ENCODE results near the gene CASZ1.

CASZ1 gene

DNA sequence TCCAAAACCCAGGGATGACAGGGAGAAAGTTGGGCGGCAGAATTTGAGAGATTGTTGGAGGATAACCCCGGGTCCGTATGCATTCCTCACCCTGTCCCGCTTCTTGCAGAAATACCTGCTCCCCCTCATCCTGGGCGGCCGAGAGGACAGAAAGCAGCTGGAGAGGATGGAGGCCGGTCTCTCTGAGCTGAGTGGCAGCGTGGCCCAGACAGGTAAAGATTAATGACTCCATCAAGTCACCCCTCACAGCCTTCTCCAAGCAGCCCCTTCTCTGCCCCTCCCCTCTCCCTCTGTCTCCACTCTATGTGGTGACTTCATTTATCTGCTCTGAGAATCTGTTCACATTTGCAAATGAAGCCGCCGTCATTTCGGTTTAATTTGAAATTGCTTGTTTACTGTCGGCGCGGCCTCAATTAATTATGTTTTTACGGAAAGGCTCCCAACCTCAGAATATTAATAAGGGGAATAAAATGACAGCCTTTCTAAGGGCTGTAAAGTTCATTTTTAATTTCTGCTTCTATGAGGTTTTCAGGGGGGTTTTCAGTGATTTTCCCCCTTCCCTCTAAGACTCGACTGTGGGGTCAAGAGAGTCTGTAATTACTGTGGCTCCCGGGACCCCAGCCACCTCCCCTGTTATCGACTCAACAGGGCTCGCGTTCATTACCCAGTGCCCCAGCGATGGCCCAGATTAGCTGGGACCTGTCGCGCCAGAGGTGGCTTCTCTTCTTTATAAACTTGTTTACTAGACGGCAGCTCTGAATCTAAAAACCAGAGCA lies 173.3 kb downstream of the CASZ1 start:
- H3K4me3 ChIP-seq (ENCODE audit: insufficient read length, low read depth): no peak overlapping the region
- TF ChIP-seq SUZ12 (IDR thresholded peaks at IDR 0.05; ENCODE audit: extremely low read depth, insufficient read depth, insufficient read length) (no peak), ZNF274 (IDR thresholded peaks at IDR 0.05; ENCODE audit: low read depth, low read length) (no peak), YY1 (IDR thresholded peaks at IDR 0.05; ENCODE audit: insufficient read depth, insufficient read length) (no peak)
- peaks cover 24% of the 10 kb centered on the region for H3K36me3 ChIP-seq (ENCODE audit: insufficient read depth, insufficient read length, low read length)
- H3K27me3 ChIP-seq (ENCODE audit: insufficient read depth, insufficient read length): no peaks in the 10 kb centered on the region
- H3K9me3 ChIP-seq (ENCODE audit: insufficient read depth, low read length): no peaks in the 10 kb centered on the region
- H3K4me1 ChIP-seq (ENCODE audit: insufficient read depth, insufficient read length): no peaks in the 10 kb centered on the region
- no peak overlapping the region for H3K9ac ChIP-seq (ENCODE audit: insufficient read length, low read depth)
- DNase-seq (ENCODE audit: low read depth, low spot score): no peak

DNA sequence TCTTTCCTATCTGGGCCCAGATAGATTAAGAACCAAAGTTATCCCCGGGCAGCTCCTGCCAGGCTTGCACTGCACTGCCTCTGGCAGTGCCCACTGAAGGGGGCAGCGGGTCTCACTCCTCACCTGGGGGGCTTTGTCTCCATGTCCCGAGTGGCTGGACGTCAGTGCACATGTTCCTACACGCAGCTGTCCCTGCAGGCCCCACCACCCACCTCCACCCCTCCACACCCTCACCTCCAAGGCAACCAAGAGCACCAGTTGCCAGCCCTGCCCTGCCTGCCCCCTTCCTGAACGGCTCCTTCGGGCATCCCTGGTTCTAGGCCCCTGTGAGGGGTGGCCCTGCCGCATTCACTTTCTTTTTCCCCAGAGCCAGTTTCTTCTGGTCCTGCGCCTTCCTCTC lies 174.5 kb downstream of the CASZ1 start:
- H3K9me3 ChIP-seq (ENCODE audit: insufficient read depth, low read length): no peaks in the 10 kb centered on the region
- peaks cover 18% of the 10 kb centered on the region for H3K36me3 ChIP-seq (ENCODE audit: insufficient read depth, insufficient read length, low read length)
- H3K27me3 ChIP-seq (ENCODE audit: insufficient read depth, insufficient read length): no peaks in the 10 kb centered on the region
- no peak overlapping the region for H3K9ac ChIP-seq (ENCODE audit: insufficient read length, low read depth)
- no peaks in the 10 kb centered on the region for H3K4me1 ChIP-seq (ENCODE audit: insufficient read depth, insufficient read length)
- DNase-seq (ENCODE audit: low read depth, low spot score): no peak
- TF ChIP-seq YY1 (IDR thresholded peaks at IDR 0.05; ENCODE audit: insufficient read depth, insufficient read length): no peak
- no peak overlapping the region for H3K4me3 ChIP-seq (ENCODE audit: insufficient read length, low read depth)

DNA sequence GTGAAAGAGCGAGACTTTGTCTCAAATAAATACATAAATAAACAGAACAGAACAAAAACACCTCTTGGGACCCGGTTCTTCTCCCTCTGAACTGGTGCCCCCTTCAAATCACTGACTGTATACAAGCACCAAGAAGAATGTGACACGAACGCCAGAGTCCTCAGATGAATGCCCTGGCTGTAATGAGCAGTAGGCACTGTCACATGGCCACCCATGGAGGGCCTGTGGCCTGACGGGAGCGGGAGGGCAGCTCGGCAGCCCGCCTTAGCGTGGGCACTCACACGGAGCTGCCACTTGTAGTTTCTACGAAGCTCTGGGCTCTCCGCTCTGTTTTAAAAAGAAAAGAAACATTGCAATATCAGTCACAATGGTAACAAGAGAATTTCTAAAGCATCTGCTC lies 175.7 kb downstream of the CASZ1 start:
- Histone ChIP-seq H3K36me3 (ENCODE audit: insufficient read depth, insufficient read length, low read length) (peaks cover 18% of the 10 kb centered on the region), H3K4me3 (ENCODE audit: insufficient read length, low read depth) (no peak overlapping the region), H3K4me1 (ENCODE audit: insufficient read depth, insufficient read length) (peaks cover 4% of the 10 kb centered on the region), H3K9ac (ENCODE audit: insufficient read length, low read depth) (no peak overlapping the region), H3K27me3 (ENCODE audit: insufficient read depth, insufficient read length) (no peaks in the 10 kb centered on the region), H3K9me3 (ENCODE audit: insufficient read depth, low read length) (no peaks in the 10 kb centered on the region)
- TF ChIP-seq YY1 (IDR thresholded peaks at IDR 0.05; ENCODE audit: insufficient read depth, insufficient read length) (no peak), ZNF274 (IDR thresholded peaks at IDR 0.05; ENCODE audit: low read depth, low read length) (no peak), SUZ12 (IDR thresholded peaks at IDR 0.05; ENCODE audit: extremely low read depth, insufficient read depth, insufficient read length) (no peak)
- no peak for DNase-seq (ENCODE audit: low read depth, low spot score)

DNA sequence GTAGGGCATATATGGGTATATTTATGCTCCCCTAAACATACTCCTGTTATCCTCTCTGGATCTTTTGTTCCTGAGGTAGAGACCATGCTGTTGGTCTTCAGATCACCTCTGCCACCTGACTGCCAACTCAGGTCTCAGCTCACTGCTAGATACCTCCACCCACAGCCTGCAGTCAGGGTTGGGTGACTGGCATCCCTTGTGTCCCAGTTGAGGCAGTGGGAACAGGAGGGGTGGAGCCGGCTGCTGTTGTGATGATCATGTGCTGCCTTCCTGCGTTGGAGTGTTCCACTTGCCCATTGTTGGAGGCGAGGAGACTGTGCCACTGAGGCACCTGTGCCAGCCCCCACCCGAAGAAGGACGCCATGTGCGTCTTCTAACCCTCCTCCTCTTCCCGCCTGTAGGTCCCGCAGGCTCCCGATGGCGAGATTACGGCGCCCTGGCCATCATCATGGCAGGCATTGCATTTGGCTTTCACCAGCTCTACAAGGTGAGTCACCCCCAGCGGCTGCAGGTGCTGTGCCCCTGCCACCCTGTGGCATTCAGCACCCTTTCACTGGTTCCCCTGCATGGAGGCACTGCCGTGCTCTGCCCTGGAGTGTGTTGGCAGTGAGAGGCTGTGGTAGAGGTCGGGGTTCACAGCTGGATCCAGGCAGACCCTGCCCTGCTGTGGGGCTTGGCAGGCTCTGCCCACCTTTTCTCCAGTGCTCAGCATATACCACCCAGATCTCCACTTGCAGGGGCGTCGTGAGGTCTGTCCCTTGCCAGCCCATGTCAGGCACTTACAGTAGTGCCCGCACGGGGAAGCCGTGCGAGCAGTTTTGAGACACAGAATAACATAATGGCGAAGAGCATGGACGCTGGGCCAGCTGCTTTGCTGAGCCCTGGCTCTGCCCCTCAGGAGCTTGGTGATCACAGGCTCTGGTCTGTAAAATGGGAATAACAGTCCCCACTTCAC lies 178.2 kb downstream of the CASZ1 start:
- Histone ChIP-seq H3K36me3 (ENCODE audit: insufficient read depth, insufficient read length, low read length) (peaks cover 4% of the 10 kb centered on the region), H3K9ac (ENCODE audit: insufficient read length, low read depth) (no peak overlapping the region), H3K9me3 (ENCODE audit: insufficient read depth, low read length) (no peaks in the 10 kb centered on the region), H3K4me3 (ENCODE audit: insufficient read length, low read depth) (no peak overlapping the region), H3K27me3 (ENCODE audit: insufficient read depth, insufficient read length) (no peaks in the 10 kb centered on the region), H3K4me1 (ENCODE audit: insufficient read depth, insufficient read length) (peaks cover 10% of the 10 kb centered on the region)
- DNase-seq (ENCODE audit: low read depth, low spot score): no peak
- TF ChIP-seq ZNF274 (IDR thresholded peaks at IDR 0.05; ENCODE audit: low read depth, low read length) (no peak), YY1 (IDR thresholded peaks at IDR 0.05; ENCODE audit: insufficient read depth, insufficient read length) (no peak), SUZ12 (IDR thresholded peaks at IDR 0.05; ENCODE audit: extremely low read depth, insufficient read depth, insufficient read length) (no peak)

DNA sequence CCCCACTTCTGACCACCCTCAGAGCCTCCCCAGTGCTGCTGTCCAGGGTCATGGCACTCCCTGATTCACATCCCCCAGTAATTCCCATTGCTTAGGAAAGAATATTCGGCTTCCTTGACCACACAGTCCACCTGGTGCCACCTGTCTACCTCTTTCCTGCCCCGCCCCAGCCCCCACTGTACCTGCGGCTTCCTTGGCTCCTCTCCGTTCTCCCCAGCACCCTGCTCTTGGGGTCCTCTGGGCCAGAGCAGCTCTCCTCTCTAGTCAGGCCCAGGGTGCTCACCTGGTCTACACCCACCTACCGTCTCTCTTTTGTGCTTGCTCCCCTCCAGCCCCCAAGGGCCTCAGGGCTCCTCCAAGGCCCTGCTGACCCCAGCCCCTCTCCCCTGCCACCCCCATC lies 179.1 kb downstream of the CASZ1 start:
- Histone ChIP-seq H3K9me3 (ENCODE audit: insufficient read depth, low read length) (no peaks in the 10 kb centered on the region), H3K9ac (ENCODE audit: insufficient read length, low read depth) (no peak overlapping the region), H3K4me1 (ENCODE audit: insufficient read depth, insufficient read length) (peaks cover 10% of the 10 kb centered on the region), H3K27me3 (ENCODE audit: insufficient read depth, insufficient read length) (no peaks in the 10 kb centered on the region), H3K4me3 (ENCODE audit: insufficient read length, low read depth) (no peak overlapping the region), H3K36me3 (ENCODE audit: insufficient read depth, insufficient read length, low read length) (peaks cover 4% of the 10 kb centered on the region)
- DNase-seq (ENCODE audit: low read depth, low spot score): no peak
- TF ChIP-seq SUZ12 (IDR thresholded peaks at IDR 0.05; ENCODE audit: extremely low read depth, insufficient read depth, insufficient read length): no peak

DNA sequence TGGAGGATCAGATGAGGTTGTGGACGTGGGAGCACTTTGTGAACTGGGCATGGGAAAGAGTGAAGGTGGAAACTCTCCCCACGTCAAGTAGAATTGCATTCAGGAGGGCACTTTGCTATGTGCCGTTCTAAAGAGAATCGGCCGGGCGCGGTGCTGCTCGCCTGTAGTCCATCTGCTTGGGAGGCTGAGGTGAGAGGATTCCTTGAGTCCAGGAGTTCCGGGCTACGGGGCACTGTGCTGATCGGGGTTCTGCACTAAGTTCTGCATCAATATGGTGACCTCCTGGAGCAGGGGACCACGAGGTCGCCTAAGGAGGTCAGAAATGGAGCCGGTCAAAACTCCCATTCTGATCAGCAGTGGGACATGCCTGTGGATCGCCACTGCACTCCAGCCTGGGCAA lies 179.8 kb downstream of the CASZ1 start:
- Histone ChIP-seq H3K4me1 (ENCODE audit: insufficient read depth, insufficient read length) (peaks cover 10% of the 10 kb centered on the region), H3K36me3 (ENCODE audit: insufficient read depth, insufficient read length, low read length) (peaks cover 4% of the 10 kb centered on the region), H3K27me3 (ENCODE audit: insufficient read depth, insufficient read length) (no peaks in the 10 kb centered on the region), H3K9ac (ENCODE audit: insufficient read length, low read depth) (no peak overlapping the region), H3K9me3 (ENCODE audit: insufficient read depth, low read length) (no peaks in the 10 kb centered on the region), H3K4me3 (ENCODE audit: insufficient read length, low read depth) (no peak overlapping the region)
- TF ChIP-seq YY1 (IDR thresholded peaks at IDR 0.05; ENCODE audit: insufficient read depth, insufficient read length) (no peak), SUZ12 (IDR thresholded peaks at IDR 0.05; ENCODE audit: extremely low read depth, insufficient read depth, insufficient read length) (no peak), ZNF274 (IDR thresholded peaks at IDR 0.05; ENCODE audit: low read depth, low read length) (no peak)
- DNase-seq (ENCODE audit: low read depth, low spot score): no peak

DNA sequence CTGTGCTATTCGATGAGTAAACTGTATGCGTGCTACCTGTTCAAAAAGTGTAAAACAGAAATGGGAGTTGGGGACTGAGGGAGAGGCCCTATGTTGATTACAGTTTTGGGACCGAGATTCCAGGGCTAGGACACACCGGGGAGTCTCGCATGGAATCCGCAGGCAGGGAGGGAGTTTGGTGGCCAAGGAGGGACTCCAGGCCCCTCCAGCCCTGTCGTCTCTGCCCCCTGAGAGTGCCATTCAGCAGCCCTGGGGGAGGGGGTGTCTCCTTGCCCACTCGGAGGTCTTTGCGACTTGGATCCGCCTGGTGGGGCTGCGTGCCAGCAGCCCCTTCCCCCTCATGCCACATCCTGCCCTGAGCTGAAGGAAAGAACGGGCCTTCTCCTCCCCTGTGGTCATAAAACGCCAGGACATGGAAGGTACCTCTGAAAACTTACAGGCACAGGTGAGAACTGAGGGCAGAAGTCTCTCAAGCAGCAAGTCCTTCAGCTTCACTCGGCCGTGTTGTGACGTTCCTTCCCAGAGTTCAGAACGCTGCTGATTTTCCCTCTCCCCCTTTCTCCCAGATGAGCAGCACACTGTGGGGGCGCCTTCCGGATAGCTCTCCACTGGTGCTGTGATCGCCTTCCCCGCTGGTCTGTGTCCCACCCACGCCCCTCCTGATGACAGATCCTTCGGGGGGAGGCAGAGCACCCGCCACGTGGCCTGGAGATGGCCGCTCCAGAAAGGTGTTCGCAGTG lies 180.3 kb downstream of the CASZ1 start:
- TF ChIP-seq SUZ12 (IDR thresholded peaks at IDR 0.05; ENCODE audit: extremely low read depth, insufficient read depth, insufficient read length) (no peak), YY1 (IDR thresholded peaks at IDR 0.05; ENCODE audit: insufficient read depth, insufficient read length) (no peak), ZNF274 (IDR thresholded peaks at IDR 0.05; ENCODE audit: low read depth, low read length) (no peak)
- H3K9me3 ChIP-seq (ENCODE audit: insufficient read depth, low read length): no peaks in the 10 kb centered on the region
- H3K27me3 ChIP-seq (ENCODE audit: insufficient read depth, insufficient read length): no peaks in the 10 kb centered on the region
- peaks cover 10% of the 10 kb centered on the region for H3K4me1 ChIP-seq (ENCODE audit: insufficient read depth, insufficient read length)
- no peak overlapping the region for H3K9ac ChIP-seq (ENCODE audit: insufficient read length, low read depth)
- peaks cover 4% of the 10 kb centered on the region for H3K36me3 ChIP-seq (ENCODE audit: insufficient read depth, insufficient read length, low read length)
- no peak for DNase-seq (ENCODE audit: low read depth, low spot score)
- H3K4me3 ChIP-seq (ENCODE audit: insufficient read length, low read depth): no peak overlapping the region
